H9 (cell line): ENCODE results near the gene RPGR. TPM values are rescaled to one million over a fixed set of nuclear protein-coding genes. Genes with fewer than 3 reads are reported as not detected.

Experiments used
- DNase-seq: peaks from one replicate; pipeline ENCODE4 v3.0.0-alpha.2; 2017
- H2AFZ ChIP-seq: one replicate; pipeline ENCODE4 v1.6.1; 2013; ENCODE audit warnings: mild to moderate bottlenecking, low read length, control low read depth, moderate library complexity
- H2AK5ac ChIP-seq: 2 replicates; pipeline ENCODE4 v1.6.1; 2013; ENCODE audit warnings: low read length, control low read depth, mixed read lengths; ENCODE audit not compliant: insufficient read length
- H2BK120ac ChIP-seq: one replicate; pipeline ENCODE4 v1.6.1; 2013; ENCODE audit warnings: low read depth, mild to moderate bottlenecking, low read length, control low read depth, inconsistent platforms; ENCODE audit not compliant: poor library complexity, severe bottlenecking
- H2BK12ac ChIP-seq: 2 replicates; pipeline ENCODE4 v1.6.1; 2013; ENCODE audit warnings: low read length, control low read depth, mixed read lengths, low read depth; ENCODE audit not compliant: insufficient read length
- H2BK15ac ChIP-seq: 2 replicates; pipeline ENCODE4 v1.6.1; 2013; ENCODE audit warnings: low read depth, low read length, control low read depth
- H2BK20ac ChIP-seq: one replicate; pipeline ENCODE4 v1.6.1; 2013; ENCODE audit warnings: low read depth, mild to moderate bottlenecking, low read length, control low read depth, inconsistent platforms; ENCODE audit not compliant: poor library complexity, severe bottlenecking
- H2BK5ac ChIP-seq: 2 replicates; pipeline ENCODE4 v1.6.1; 2013; ENCODE audit warnings: low read length, control low read depth, mixed read lengths; ENCODE audit not compliant: insufficient read length
- H3K14ac ChIP-seq: 2 replicates; pipeline ENCODE4 v1.6.1; 2013; ENCODE audit warnings: low read length, control low read depth; ENCODE audit not compliant: insufficient read depth
- H3K18ac ChIP-seq: 2 replicates; pipeline ENCODE4 v1.6.1; 2013; ENCODE audit warnings: low read depth, mild to moderate bottlenecking, mixed read lengths, low read length, control low read depth; ENCODE audit not compliant: insufficient read length
- H3K23ac ChIP-seq: 2 replicates; pipeline ENCODE4 v1.6.1; 2013; ENCODE audit warnings: low read length, control low read depth, mixed read lengths, low read depth; ENCODE audit not compliant: insufficient read length
- H3K23me2 ChIP-seq: 2 replicates; pipeline ENCODE4 v1.6.1; 2013; ENCODE audit warnings: low read depth, mild to moderate bottlenecking, mixed read lengths, low read length, control low read depth; ENCODE audit not compliant: insufficient read length, poor library complexity, severe bottlenecking
- H3K27ac ChIP-seq: 2 replicates; pipeline ENCODE4 v1.5.1; 2013; ENCODE audit warnings: low read length, control low read depth, mixed read lengths, low read depth; ENCODE audit not compliant: insufficient read length
- H3K27me3 ChIP-seq: 2 replicates; pipeline ENCODE4 v1.6.1; 2013; ENCODE audit warnings: low read length, control low read depth, inconsistent platforms; ENCODE audit not compliant: insufficient read depth
- H3K4ac ChIP-seq: 2 replicates; pipeline ENCODE4 v1.6.1; 2013; ENCODE audit warnings: low read depth, mild to moderate bottlenecking, control low read depth, inconsistent platforms, low read length, moderate library complexity
- H3K4me1 ChIP-seq: 2 replicates; pipeline ENCODE4 v1.6.1; 2013; ENCODE audit warnings: low read length, control low read depth, inconsistent platforms; ENCODE audit not compliant: insufficient read depth
- H3K4me2 ChIP-seq: 2 replicates; pipeline ENCODE4 v1.6.1; 2013; ENCODE audit warnings: low read length, control low read depth, mixed read lengths; ENCODE audit not compliant: insufficient read length, insufficient read depth
- H3K56ac ChIP-seq: 2 replicates; pipeline ENCODE4 v1.6.1; 2013; ENCODE audit warnings: low read depth, mild to moderate bottlenecking, mixed read lengths, low read length, control low read depth; ENCODE audit not compliant: insufficient read length
- H3K79me1 ChIP-seq: 2 replicates; pipeline ENCODE4 v1.6.1; 2013; ENCODE audit warnings: low read depth, mild to moderate bottlenecking, moderate library complexity, low read length, control low read depth, inconsistent platforms; ENCODE audit not compliant: insufficient read depth, poor library complexity, severe bottlenecking
- H3K79me2 ChIP-seq: 2 replicates; pipeline ENCODE4 v1.6.1; 2013; ENCODE audit warnings: low read length, control low read depth, inconsistent platforms; ENCODE audit not compliant: insufficient read depth
- H3K9ac ChIP-seq: 2 replicates; pipeline ENCODE4 v1.6.1; 2013; ENCODE audit warnings: low read length, control low read depth, mixed read lengths; ENCODE audit not compliant: insufficient read length; ENCODE audit errors: extremely low read depth
- H3K9me3 ChIP-seq: one replicate; pipeline ENCODE4 v1.6.1; 2013; ENCODE audit warnings: low read depth, low read length, inconsistent platforms; ENCODE audit not compliant: control insufficient read depth
- H3T11ph ChIP-seq: one replicate; pipeline ENCODE4 v1.6.1; 2013; ENCODE audit warnings: mild to moderate bottlenecking, low read length, control low read depth, inconsistent platforms
- H4K20me1 ChIP-seq: one replicate; pipeline ENCODE4 v1.6.1; 2013; ENCODE audit not compliant: control insufficient read depth, insufficient read length, insufficient read depth
- H4K5ac ChIP-seq: 2 replicates; pipeline ENCODE4 v1.6.1; 2013; ENCODE audit warnings: low read depth, mild to moderate bottlenecking, mixed read lengths, low read length, control low read depth; ENCODE audit not compliant: insufficient read length
- H4K8ac ChIP-seq: replicated peaks from 2 replicates; pipeline ENCODE4 v1.6.1; 2013; ENCODE audit warnings: low read length, control low read depth, mixed read lengths, low read depth; ENCODE audit not compliant: insufficient read length
- H4K91ac ChIP-seq: 2 replicates; pipeline ENCODE4 v1.6.1; 2013; ENCODE audit warnings: low read depth, mild to moderate bottlenecking, moderate library complexity, mixed read lengths, low read length, control low read depth; ENCODE audit not compliant: insufficient read length
- H3K27ac Mint-ChIP-seq, 3 experiments: 2 replicates in 2 of 3; 3 replicates in 1 of 3; pipeline ENCODE4 v1.8.0; 2020 to 2021; ENCODE audit warnings: mixed read lengths in 3 of 3, mild to moderate bottlenecking in 1 of 3, moderate library complexity in 1 of 3
- H3K27me3 Mint-ChIP-seq: 2 replicates; pipeline ENCODE4 v1.8.0; 2021; ENCODE audit warnings: low read depth, mild to moderate bottlenecking, moderate library complexity, mixed read lengths
- H3K36me3 Mint-ChIP-seq, 3 experiments: 2 replicates in 2 of 3; 3 replicates in 1 of 3; pipeline ENCODE4 v1.8.0; 2020 to 2021; ENCODE audit warnings: low read depth in 3 of 3, mixed read lengths in 3 of 3; ENCODE audit not compliant: insufficient read depth in 1 of 3
- H3K4me1 Mint-ChIP-seq, 2 experiments: 2 replicates each; pipeline ENCODE4 v1.8.0; 2020; ENCODE audit warnings: mixed read lengths in 2 of 2
- H3K4me3 Mint-ChIP-seq, 2 experiments: 2 replicates in 1 of 2; 3 replicates in 1 of 2; pipeline ENCODE4 v1.8.0; 2020 to 2021; ENCODE audit warnings: mild to moderate bottlenecking in 2 of 2, mixed read lengths in 2 of 2, moderate library complexity in 1 of 2
- H3K9me3 Mint-ChIP-seq, 2 experiments: 2 replicates in 1 of 2; 3 replicates in 1 of 2; pipeline ENCODE4 v1.8.0; 2020; ENCODE audit warnings: mild to moderate bottlenecking in 2 of 2, mixed read lengths in 2 of 2, moderate library complexity in 1 of 2
- CTCF ChIP-seq: fragments of 200-600 bp; sonication (generic); conservative IDR thresholded peaks from 3 replicates; pipeline ENCODE4 v1.8.0; 2021; ENCODE audit warnings: antibody characterized with exemption, mild to moderate bottlenecking
- WGBS: extraction: QIAGEN DNeasy Blood & Tissue Kit; methylation state at CpG from one replicate; pipeline ENCODE4 v1.1.7; 2013; ENCODE audit warnings: missing lambda C conversion rate, low lambda C conversion rate, mixed read lengths; ENCODE audit not compliant: insufficient read length; ENCODE audit errors: extremely low coverage; 5-methylcytosine and 5-hydroxymethylcytosine counted together
- total RNA-seq: library from RNA; stranded (reverse); gene quantifications from 2 replicates; pipeline ENCODE4 v1.2.1, GENCODE V29; 2021

The RPGR gene
- total RNA-seq, 1 experiment from 2014 or later = 7.3 TPM

DNA sequence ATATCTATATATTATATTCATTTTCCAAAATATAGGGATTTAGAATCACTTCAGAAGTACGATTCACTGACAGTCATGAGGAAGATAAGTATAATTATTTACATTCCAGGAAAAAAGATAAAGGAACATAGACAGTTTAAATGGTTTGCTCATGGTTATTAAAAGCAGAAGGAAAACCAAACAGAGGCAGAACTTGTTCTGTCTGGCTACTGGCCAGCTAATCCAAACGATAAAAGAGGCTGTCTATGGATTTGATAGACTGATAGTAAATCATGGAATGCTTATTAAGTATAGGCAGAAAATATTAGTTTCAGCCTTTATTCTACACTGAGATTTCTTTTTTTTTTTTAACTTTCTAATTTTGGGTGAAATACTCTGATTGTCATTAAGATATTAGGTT, 50.2 kb downstream of the RPGR start:
- Mint-ChIP-seq H3K27me3 (no peaks in the 10 kb centered on the region; the same call in 1 of the 2 replicates), H3K4me1 (peaks cover 11 to 12% of the 10 kb centered on the region in 2 experiments), H3K4me3 (no peak overlapping the region), H3K27ac (no peak overlapping the region), H3K9me3 (peaks cover 39 to 50% of the 10 kb centered on the region in 2 experiments), H3K36me3 (peaks cover 0 to 2% (median 2%) of the 10 kb centered on the region in 3 experiments; a peak in 2 of 7 replicates)
- Histone ChIP-seq H3K18ac (no peak overlapping the region), H4K91ac (no peak overlapping the region), H3K56ac (no peak overlapping the region), H4K5ac (no peak overlapping the region), H2BK15ac (no peak overlapping the region), H3K79me1 (no peaks in the 10 kb centered on the region), H2AFZ (no peak overlapping the region), H3T11ph (no peak overlapping the region), H3K9me3 (no peaks in the 10 kb centered on the region), H3K27ac (no peak overlapping the region), H3K27me3 (no peaks in the 10 kb centered on the region), H4K20me1 (no peaks in the 10 kb centered on the region), H3K23ac (no peak overlapping the region), H2BK5ac (no peak overlapping the region), H3K14ac (no peak overlapping the region), H3K9ac (no peak overlapping the region), H3K23me2 (no peaks in the 10 kb centered on the region), H3K4ac (no peak overlapping the region), H3K79me2 (no peaks in the 10 kb centered on the region), H3K4me2 (no peak overlapping the region), H2BK120ac (no peak overlapping the region), H4K8ac (no peak overlapping the region), H3K4me1 (no peaks in the 10 kb centered on the region), H2AK5ac (no peak overlapping the region), H2BK12ac (no peak overlapping the region), H2BK20ac (no peak overlapping the region)
- DNase-seq = no peak
- no CpG with 5 or more reads among the region's 2 CpGs for WGBS
- no peak for TF ChIP-seq CTCF
